Bladder microvascular endothelial cell (primary cell): ENCODE results near the gene CCS. TPM values are rescaled to one million over a fixed set of nuclear protein-coding genes. Genes with fewer than 3 reads are reported as not detected.

Experiments used
- total RNA-seq: library from RNA; depleted of rRNA; stranded (reverse); fragments of >200 nt; gene quantifications from 2 replicates; pipeline ENCODE4 v1.2.3, GENCODE V29; 2014

CCS gene, protein sequence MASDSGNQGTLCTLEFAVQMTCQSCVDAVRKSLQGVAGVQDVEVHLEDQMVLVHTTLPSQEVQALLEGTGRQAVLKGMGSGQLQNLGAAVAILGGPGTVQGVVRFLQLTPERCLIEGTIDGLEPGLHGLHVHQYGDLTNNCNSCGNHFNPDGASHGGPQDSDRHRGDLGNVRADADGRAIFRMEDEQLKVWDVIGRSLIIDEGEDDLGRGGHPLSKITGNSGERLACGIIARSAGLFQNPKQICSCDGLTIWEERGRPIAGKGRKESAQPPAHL
- 28.1 and 29.3 TPM in 2 replicates for total RNA-seq

DNA sequence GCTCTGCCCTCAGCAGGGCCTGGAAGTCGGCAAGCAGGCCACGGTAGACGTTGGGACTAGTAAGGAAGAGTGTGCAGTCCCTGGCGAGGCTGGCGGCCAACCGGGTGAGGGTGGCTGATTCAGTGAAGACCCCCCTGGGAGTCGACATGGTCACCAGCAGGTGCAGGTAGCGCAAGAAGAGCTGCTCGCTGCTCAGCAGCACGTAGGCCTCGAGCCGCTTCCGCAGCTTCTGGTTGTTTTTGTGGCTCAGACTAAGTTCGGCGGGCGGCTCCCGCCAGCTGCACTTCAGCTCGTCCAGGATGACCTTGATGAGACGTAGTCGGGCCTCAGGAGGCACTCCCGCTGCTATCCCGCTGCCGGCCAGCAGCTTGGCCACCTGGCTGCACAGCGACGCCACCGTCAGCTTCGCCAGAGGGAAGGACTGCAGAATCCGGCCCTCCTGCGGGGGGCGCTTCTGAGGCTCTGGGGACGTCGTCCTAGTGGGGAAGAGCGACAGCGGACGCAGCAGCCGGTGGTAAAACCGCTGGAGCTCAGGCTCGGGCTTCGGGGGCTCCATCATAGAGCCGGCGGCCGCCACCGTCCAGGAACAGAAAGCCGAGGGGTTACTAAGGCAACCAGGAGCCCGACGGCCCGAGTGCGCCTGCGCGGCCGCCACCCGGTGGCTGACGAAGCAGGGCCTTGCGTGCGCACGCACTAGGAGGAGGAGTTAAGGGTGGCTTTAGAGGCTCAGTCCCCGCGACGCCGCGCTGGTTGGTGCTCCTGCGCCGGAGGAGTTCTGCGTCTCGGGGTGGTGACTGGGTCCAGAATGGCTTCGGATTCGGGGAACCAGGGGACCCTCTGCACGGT lies at the start of gene CCS, which contains the start of gene CCDC87:
CCS (plus strand) TSS at position 729 of the 846 bp plus-strand sequence; CDS start at position 806, 77 bp downstream.
CCDC87 (minus strand) TSS at position 607 of the 846 bp plus-strand sequence; CDS start at position 559, 48 bp downstream.

DNA sequence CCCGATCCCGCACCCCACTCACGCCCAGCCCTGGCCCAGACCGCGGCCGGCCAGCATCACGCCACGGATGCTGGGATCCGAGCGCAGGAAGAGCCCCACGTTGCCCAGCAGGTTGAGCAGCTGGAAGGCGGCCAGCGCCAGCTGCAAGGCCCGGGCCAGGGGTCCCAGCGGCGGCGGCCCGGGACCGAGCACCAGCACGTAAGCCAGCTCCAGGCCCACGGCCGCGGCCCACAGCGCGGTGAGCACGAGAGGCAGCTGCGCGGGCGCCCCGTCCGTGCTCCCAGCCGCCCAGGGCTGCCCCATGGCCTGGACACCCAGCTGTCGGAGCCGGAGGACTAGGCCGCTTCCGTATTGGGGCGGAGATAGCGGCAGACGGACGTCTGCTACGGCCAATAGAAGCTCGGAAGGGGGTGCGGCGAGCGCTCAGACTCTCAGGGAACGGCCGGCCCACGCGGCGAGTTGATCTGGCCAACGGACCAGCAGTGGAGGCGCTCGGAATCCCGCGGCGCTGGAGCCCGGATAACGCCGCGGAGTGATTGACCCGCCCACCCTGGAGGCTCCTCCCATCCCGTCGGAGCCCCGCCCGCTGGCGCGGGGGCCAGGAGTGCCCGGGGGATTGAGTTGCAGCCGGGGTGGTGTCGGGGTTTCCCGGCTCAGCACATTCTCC lies 47.2 kb upstream of the CCS start, which contains the start of gene ZDHHC24:
ZDHHC24 (minus strand) TSS at position 348 of the 667 bp plus-strand sequence; CDS start at position 303, 45 bp downstream.

DNA sequence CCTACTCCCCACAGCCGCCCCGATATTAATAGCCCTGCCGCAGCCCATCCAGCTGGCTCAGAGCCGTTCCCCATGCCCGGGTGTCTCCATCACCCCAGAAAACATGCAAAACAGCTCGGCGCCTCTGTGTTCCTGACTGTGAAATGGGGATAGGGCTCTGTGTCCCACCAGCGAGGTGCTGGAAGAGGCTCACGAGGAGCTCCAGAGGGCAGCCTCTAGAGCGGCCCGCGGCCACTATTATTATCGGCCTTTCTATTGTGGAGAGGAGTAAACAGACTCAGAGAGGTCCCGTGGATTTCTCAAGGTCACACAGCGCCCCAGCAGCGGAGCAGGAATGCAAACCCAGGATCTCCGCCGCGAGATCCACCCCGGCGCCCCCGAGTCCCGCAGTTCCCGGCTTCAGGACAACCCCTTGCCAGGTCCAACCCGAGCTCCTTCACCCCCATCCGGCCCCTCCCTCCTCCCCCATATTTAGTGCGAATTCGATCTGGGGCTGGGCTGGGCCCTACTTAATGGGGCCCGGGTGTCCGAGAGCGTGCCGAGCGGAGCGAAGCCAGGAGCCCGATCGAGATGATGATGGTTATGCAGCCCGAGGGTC lies 46.5 kb upstream of the CCS start, which contains the start of gene ACTN3:
ACTN3 (plus strand) TSS at position 536 of the 598 bp plus-strand sequence; CDS start at position 571, 35 bp downstream.

DNA sequence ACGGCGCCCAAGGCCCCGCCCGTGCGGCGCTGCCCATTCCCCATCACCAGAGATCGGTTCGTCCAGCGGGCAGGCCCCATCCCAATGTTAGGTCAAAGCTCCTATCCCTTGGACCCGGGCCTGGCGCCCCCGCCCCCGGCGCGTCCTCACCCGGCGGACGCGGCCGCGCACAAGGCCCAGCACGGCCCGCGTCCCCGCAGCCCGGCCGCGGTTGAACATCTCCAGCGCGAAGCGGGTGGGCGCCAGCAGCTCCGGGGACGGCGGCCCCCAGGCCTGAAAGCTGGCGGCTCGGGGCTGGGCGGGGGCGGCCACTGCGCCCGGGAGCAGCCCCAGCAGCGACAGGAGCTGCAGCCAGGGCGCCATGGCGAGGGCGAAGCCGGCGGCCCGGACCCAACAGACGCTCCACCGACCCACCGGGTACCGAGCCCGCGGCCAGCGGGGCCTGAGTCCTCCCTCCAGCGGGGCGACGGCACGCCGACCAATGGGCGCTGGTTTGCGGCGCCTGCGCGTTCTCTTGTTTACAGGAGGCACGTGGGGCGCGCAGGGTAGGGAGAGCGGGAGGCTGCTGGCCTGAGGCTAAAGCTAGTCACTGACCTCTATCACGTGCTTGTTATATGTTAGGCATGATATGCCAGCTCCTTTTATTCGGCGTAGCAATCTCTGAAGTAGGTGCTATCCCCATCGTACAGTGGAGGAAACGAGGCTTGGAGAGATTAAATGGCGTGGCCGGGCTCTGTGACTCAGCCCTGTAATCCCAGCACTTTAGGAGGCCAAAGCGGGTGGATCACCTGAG lies 24.7 kb upstream of the CCS start, which contains the start of gene CTSF:
CTSF (minus strand) TSS at position 483 of the 793 bp plus-strand sequence; CDS start at position 363, 120 bp downstream.

DNA sequence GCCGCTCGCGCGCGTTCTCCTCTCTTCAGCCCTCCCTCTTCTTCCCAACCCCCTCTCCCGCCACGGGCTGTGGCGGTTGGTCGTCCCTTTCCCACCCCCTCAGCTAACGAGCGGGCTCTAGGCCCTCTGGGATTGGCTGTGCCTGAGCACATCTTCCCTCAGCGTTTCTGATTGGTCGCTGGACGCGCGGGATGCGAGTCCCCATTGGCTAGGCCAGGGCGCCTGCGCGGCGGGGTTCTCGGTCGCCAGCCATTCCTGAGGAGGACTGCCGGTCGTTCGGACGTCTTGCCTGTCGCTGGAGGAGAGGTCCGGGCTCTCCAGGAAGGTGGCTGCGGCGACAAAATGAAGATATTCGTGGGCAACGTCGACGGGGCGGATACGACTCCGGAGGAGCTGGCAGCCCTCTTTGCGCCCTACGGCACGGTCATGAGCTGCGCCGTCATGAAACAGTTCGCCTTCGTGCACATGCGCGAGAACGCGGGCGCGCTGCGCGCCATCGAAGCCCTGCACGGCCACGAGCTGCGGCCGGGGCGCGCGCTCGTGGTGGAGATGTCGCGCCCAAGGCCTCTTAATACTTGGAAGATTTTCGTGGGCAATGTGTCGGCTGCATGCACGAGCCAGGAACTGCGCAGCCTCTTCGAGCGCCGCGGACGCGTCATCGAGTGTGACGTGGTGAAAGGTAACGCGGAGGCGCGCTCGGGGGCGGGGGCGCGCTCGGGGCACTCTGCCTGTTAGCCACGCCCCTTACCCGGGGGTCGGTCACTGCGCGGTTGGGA lies 23.6 kb downstream of the CCS start, which contains the start of gene RBM14:
RBM14 (plus strand) TSS at position 252 of the 776 bp plus-strand sequence; CDS start at position 343, 91 bp downstream.

DNA sequence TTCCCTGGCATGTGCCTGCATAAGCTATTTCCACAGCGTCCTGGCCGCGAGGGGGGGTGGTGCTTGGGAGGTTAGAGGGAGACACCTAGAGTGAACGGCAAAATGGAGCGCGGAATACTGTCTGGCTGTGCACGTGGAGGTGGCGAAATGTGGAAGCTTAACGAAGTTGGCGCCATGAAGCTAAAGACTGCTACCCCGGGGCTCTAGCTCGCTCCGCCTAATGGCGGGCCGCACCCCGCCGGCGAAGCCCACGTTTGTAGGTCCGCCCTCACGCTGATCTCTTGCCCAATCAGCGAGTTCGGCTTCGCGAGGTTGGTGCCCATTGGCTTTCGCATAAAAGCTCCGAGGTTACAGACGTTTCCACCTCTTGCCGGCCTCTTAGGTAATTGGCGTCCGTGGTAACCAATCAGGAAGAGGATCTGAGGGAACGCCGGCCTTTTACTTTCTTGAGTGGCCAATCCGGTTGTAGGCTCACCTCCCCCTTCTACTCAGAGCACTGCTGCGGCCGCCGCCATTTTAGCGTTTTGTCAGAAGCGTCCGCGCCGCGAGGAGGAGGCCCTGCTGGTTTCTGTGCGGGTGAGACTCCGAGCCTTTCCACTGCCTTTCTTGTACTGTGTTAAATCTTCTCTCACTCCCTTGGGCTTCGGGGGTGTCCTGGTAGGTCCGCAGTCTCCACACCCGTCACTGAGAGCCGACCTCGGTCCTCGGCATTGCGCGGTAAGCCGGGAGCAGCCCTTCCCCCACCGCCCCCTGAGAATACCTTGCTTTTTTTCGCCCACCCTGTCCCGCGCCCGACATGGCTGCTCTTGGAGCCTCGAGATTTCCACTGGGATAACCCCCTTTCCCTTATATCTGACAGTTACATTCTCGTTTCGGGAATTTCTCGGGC lies 45.4 kb downstream of the CCS start, which contains the start of gene RBM4:
RBM4 (plus strand) TSS at position 527 of the 889 bp plus-strand sequence. CDS start 1,009 bp downstream, outside the sequence.

Other genes with a start within 250 kb of the CCS start
- gene BRMS1, start 248.1 kb upstream of the CCS start, total RNA-seq: 57.6 and 64.3 TPM in 2 replicates
- 13.4 and 23.8 TPM in 2 replicates for gene B4GAT1, start 245.6 kb upstream of the CCS start, total RNA-seq
- 0.16 and 1.3 TPM in 2 replicates for gene SLC29A2, start 221.4 kb upstream of the CCS start, total RNA-seq
- gene NPAS4, start 172.2 kb upstream of the CCS start, total RNA-seq: not detected in 2 replicates
- 34.9 and 46.1 TPM in 2 replicates for gene MRPL11, start 154.3 kb upstream of the CCS start, total RNA-seq
- 2.4 and 5.7 TPM in 2 replicates for gene PELI3, start 126.3 kb upstream of the CCS start, total RNA-seq
- gene DPP3, start 112.8 kb upstream of the CCS start, total RNA-seq: 52.9 and 65.8 TPM in 2 replicates
- 12.5 and 26.4 TPM in 2 replicates for gene BBS1, start 82.5 kb upstream of the CCS start, total RNA-seq
- 8.9 and 17.6 TPM in 2 replicates for gene ZDHHC24, start 47.1 kb upstream of the CCS start, total RNA-seq
- under 0.01 and 0.06 TPM in 2 replicates for gene ACTN3, start 46.3 kb upstream of the CCS start, total RNA-seq
- gene CTSF, start 24.6 kb upstream of the CCS start, total RNA-seq: 16.7 and 31.8 TPM in 2 replicates
- under 0.01 and 0.13 TPM in 2 replicates for gene CCDC87, start 122 bp upstream of the CCS start, total RNA-seq
- 19.6 and 34.4 TPM in 2 replicates for gene RBM14, start 23.4 kb downstream of the CCS start, total RNA-seq
- gene RBM4, start 45.5 kb downstream of the CCS start, total RNA-seq: 102 and 182 TPM in 2 replicates
- 13.1 and 32.1 TPM in 2 replicates for gene RBM4B, start 84.7 kb downstream of the CCS start, total RNA-seq
- 14.4 and 48.3 TPM in 2 replicates for gene SPTBN2, start 136.0 kb downstream of the CCS start, total RNA-seq